Activated CD4-positive, alpha-beta T cell treated with anti-CD3 and anti-CD28 coated beads, Interleukin-2, amount 50 U/mL, for 48 hours (primary cell): ENCODE results near the gene ANP32A.
"Not testable (repeated sequence)": the region's sequence is repeated elsewhere in the genome, so short reads cannot be mapped to it uniquely, and the experiment has no call there.

Source experiments
- DNase-seq, 2 experiments: peaks; one replicate each; pipeline ENCODE4 v3.0.0-alpha.2; 2020

Gene ANP32A

GRCh38 chr15:68820295-68821189 is at the start of gene ANP32A:
Gene ANP32A, minus strand, starts transcription at chr15:68820895. Its CDS starts 144 bp downstream, at chr15:68820751.
- DNase-seq, result peak; percentile 97

GRCh38 chr15:68868296-68868695 is 47.6 kb upstream of the ANP32A start:
- no peak for DNase-seq

- DNase-seq, result no peak
Measured at GRCh38 chr15:68862415-68862814, 41.7 kb upstream of the ANP32A start.

- not testable (repeated sequence) for DNase-seq
Measured at GRCh38 chr15:68858666-68859065, 38.0 kb upstream of the ANP32A start.

GRCh38 chr15:68857443-68857842 is 36.7 kb upstream of the ANP32A start:
- not testable (repeated sequence) for DNase-seq

GRCh38 chr15:68852461-68852860 is 31.8 kb upstream of the ANP32A start:
- no peak for DNase-seq

- no peak for DNase-seq
Measured at GRCh38 chr15:68851971-68852370, 31.3 kb upstream of the ANP32A start.

- DNase-seq, result no peak
Measured at GRCh38 chr15:68849497-68849896, 28.8 kb upstream of the ANP32A start.

GRCh38 chr15:68846851-68847439 is 26.2 kb upstream of the ANP32A start:
- no peak for DNase-seq

GRCh38 chr15:68844856-68845550 is 24.3 kb upstream of the ANP32A start:
- no peak for DNase-seq

GRCh38 chr15:68843425-68844311 is 23.0 kb upstream of the ANP32A start:
- peak; percentile 14 to 31 for DNase-seq

GRCh38 chr15:68842958-68843357 is 22.3 kb upstream of the ANP32A start:
- no peak for DNase-seq

GRCh38 chr15:68834346-68834745 is 13.7 kb upstream of the ANP32A start:
- DNase-seq, result no peak

- no peak for DNase-seq
Measured at GRCh38 chr15:68833700-68834331, 13.1 kb upstream of the ANP32A start.

GRCh38 chr15:68830141-68830785 is 9.6 kb upstream of the ANP32A start:
- peak; percentile 13 to 27 for DNase-seq

- no peak for DNase-seq
Measured at GRCh38 chr15:68829068-68829467, 8.4 kb upstream of the ANP32A start.

- DNase-seq, result no peak
Measured at GRCh38 chr15:68823561-68823960, 2.9 kb upstream of the ANP32A start.

GRCh38 chr15:68822818-68823217 is 2.1 kb upstream of the ANP32A start:
- DNase-seq, result no peak

GRCh38 chr15:68821841-68822381 is 1.2 kb upstream of the ANP32A start:
- DNase-seq, result peak in 1 of 2 experiments; percentile 28

- DNase-seq, result peak in 1 of 2 experiments; percentile 20
Measured at GRCh38 chr15:68821190-68821840, 620 bp upstream of the ANP32A start.
